Gastrocnemius medialis (tissue), 4 donors: ENCODE measurements around the gene PCID2. TPM values are rescaled to one million over a fixed set of nuclear protein-coding genes. Genes with fewer than 3 reads are reported as not detected.

Experiments
- ATAC-seq, 2 donors: fragments of 150-250 bp; one replicate each; pipeline ENCODE4 v1.9.1; 2016
- DNase-seq, 2 donors: peaks; one replicate each; pipeline ENCODE4 v3.0.0-alpha.2; 2019
- H3K27ac ChIP-seq, 4 donors: fragments of 200-600 bp; sonication (generic); 1 replicate in 1 of 4; 2 replicates in 3 of 4; pipeline ENCODE4 v1.5.1; 2016 to 2018; ENCODE audit warnings: mild to moderate bottlenecking in 2 of 4, moderate library complexity in 1 of 4
- H3K27me3 ChIP-seq, 3 donors: fragments of 200-600 bp; sonication (generic) in 2 of 3; 1 replicate in 1 of 3; 2 replicates in 2 of 3; pipeline versions ENCODE4 v1.5.1 to v1.6.0; 2016 to 2019; ENCODE audit warnings: mild to moderate bottlenecking in 1 of 3, moderate library complexity in 1 of 3
- H3K36me3 ChIP-seq, 2 donors: fragments of 200-600 bp; sonication (generic) in 1 of 2; one replicate each; pipeline ENCODE4 v1.5.1; 2017 to 2018
- H3K4me1 ChIP-seq, 2 donors: fragments of 200-600 bp; sonication (generic) in 1 of 2; one replicate each; pipeline ENCODE4 v1.5.1; 2016 to 2017; ENCODE audit warnings: mild to moderate bottlenecking in 2 of 2
- H3K4me3 ChIP-seq, 4 donors: fragments of 200-600 bp; sonication (generic) in 3 of 4; 1 replicate in 1 of 4; 2 replicates in 3 of 4; pipeline ENCODE4 v1.5.1; 2016 to 2019; ENCODE audit warnings: mild to moderate bottlenecking in 2 of 4
- H3K9me3 ChIP-seq, 3 donors: fragments of 200-600 bp; sonication (generic) in 2 of 3; 1 replicate in 1 of 3; 2 replicates in 2 of 3; pipeline ENCODE4 v1.5.1; 2016 to 2019
- CTCF ChIP-seq, 5 experiments: fragments of 450-650 bp in 3 of 5; fragments of 200-600 bp in 2 of 5; sonication (generic) in 2 of 5; IDR thresholded peaks in 4 of 5; conservative IDR thresholded peaks in 1 of 5; 1 replicate in 4 of 5; 2 replicates in 1 of 5; pipeline ENCODE4 v1.5.1; 2016 to 2019; ENCODE audit warnings: antibody characterized with exemption in 5 of 5, mild to moderate bottlenecking in 3 of 5, moderate library complexity in 3 of 5
- POLR2A ChIP-seq, 2 donors: fragments of 450-650 bp; IDR thresholded peaks; one replicate each; pipeline ENCODE4 v1.6.1; 2017; ENCODE audit warnings: antibody characterized with exemption in 2 of 2, mild to moderate bottlenecking in 2 of 2, moderate library complexity in 2 of 2
- in situ Hi-C, 4 donors: fragments of 200-750 bp; cut with MboI; loops; one replicate each; pipeline versions ENCODE4 v1.15.0 to v1.8.0; 2017; ENCODE audit warnings: low sequenced_read_pairs in 4 of 4
- intact Hi-C: fragments of 100-400 bp; cut with DNase I; formaldehyde crosslinking; loops from one replicate; pipeline ENCODE4 v1.15.1; 2023; ENCODE audit warnings: low total_unique reads
- total RNA-seq, 4 donors: library from RNA; depleted of rRNA; stranded (reverse); fragments of >200 nt; gene quantifications; one replicate each; pipeline versions ENCODE4 v1.1.0 to v1.2.3, GENCODE V29; 2016

Gene PCID2
- total RNA-seq, 4 donors from 2014 or later: 26.4 to 45.6 (median 28.0) TPM

- ATAC-seq: no peak
- no peak for TF ChIP-seq POLR2A (IDR thresholded peaks at IDR 0.05)
- H3K4me1 ChIP-seq: no peaks in the 10 kb centered on the region
- peaks cover 0 to 76% of the 10 kb centered on the region in 2 donors for H3K36me3 ChIP-seq
- H3K4me3 ChIP-seq: no peak overlapping the region
- no peak overlapping the region for H3K27ac ChIP-seq
- in situ Hi-C loops: no loop called here
- DNase-seq: no peak
- no peaks in the 10 kb centered on the region for H3K9me3 ChIP-seq
- intact Hi-C loops: loop anchor here (10.0 kb wide), 1 partner anchor 262 kb away; no protein-coding TSS in a partner anchor
- H3K27me3 ChIP-seq: no peaks in the 10 kb centered on the region
These were observed 11.3 kb downstream of the PCID2 start for GRCh38 chr13:113196970-113197737.

GRCh38 chr13:113195360-113195759, 13.1 kb downstream of the PCID2 start:
- H3K27me3 ChIP-seq: no peaks in the 10 kb centered on the region
- no peak overlapping the region for H3K27ac ChIP-seq
- no peak overlapping the region for H3K4me3 ChIP-seq
- intact Hi-C loops (loop anchor here (10.0 kb wide), 1 partner anchor 261 kb away; no protein-coding TSS in a partner anchor), in situ Hi-C loops (no loop called here)
- TF ChIP-seq POLR2A (IDR thresholded peaks at IDR 0.05) (no peak), CTCF (IDR thresholded peaks at IDR 0.05 in 4 of 5, conservative IDR thresholded peaks at IDR 0.05 in 1 of 5) (no peak)
- H3K4me1 ChIP-seq: no peaks in the 10 kb centered on the region
- H3K9me3 ChIP-seq: no peaks in the 10 kb centered on the region
- ATAC-seq (no peak), DNase-seq (no peak)
- H3K36me3 ChIP-seq: peaks cover 0 to 86% of the 10 kb centered on the region in 2 donors

- Histone ChIP-seq H3K4me1 (no peaks in the 10 kb centered on the region), H3K4me3 (no peak overlapping the region), H3K27ac (no peak overlapping the region), H3K27me3 (no peaks in the 10 kb centered on the region), H3K36me3 (peaks cover 0 to 80% of the 10 kb centered on the region in 2 donors), H3K9me3 (no peaks in the 10 kb centered on the region)
- in situ Hi-C loops (no loop called here), intact Hi-C loops (loop anchor here (10.0 kb wide), 1 partner anchor 258 kb away; no protein-coding TSS in a partner anchor)
- ATAC-seq (no peak), DNase-seq (no peak)
- TF ChIP-seq CTCF (IDR thresholded peaks at IDR 0.05 in 4 of 5, conservative IDR thresholded peaks at IDR 0.05 in 1 of 5): no peak
- TF ChIP-seq POLR2A (IDR thresholded peaks at IDR 0.05): no peak
These were observed 15.6 kb downstream of the PCID2 start for GRCh38 chr13:113192902-113193301.

GRCh38 chr13:113192279-113192678, 16.2 kb downstream of the PCID2 start:
- H3K9me3 ChIP-seq: no peaks in the 10 kb centered on the region
- no peaks in the 10 kb centered on the region for H3K27me3 ChIP-seq
- peaks cover 0 to 74% of the 10 kb centered on the region in 2 donors for H3K36me3 ChIP-seq
- intact Hi-C loops (loop anchor here (10.0 kb wide), 1 partner anchor 257 kb away; no protein-coding TSS in a partner anchor), in situ Hi-C loops (no loop called here)
- H3K4me3 ChIP-seq: no peak overlapping the region
- no peak for DNase-seq
- TF ChIP-seq POLR2A (IDR thresholded peaks at IDR 0.05): no peak
- TF ChIP-seq CTCF (IDR thresholded peaks at IDR 0.05 in 4 of 5, conservative IDR thresholded peaks at IDR 0.05 in 1 of 5): no peak
- ATAC-seq: no peak
- H3K27ac ChIP-seq: no peak overlapping the region
- H3K4me1 ChIP-seq: no peaks in the 10 kb centered on the region

GRCh38 chr13:113190181-113190580, 18.3 kb downstream of the PCID2 start:
- TF ChIP-seq POLR2A (IDR thresholded peaks at IDR 0.05): no peak
- no peak for TF ChIP-seq CTCF (IDR thresholded peaks at IDR 0.05 in 4 of 5, conservative IDR thresholded peaks at IDR 0.05 in 1 of 5)
- H3K9me3 ChIP-seq: no peaks in the 10 kb centered on the region
- H3K27ac ChIP-seq: no peak overlapping the region
- peaks cover 0 to 3% of the 10 kb centered on the region in 2 donors for H3K4me1 ChIP-seq
- ATAC-seq (no peak), DNase-seq (no peak)
- intact Hi-C loops: loop anchor here (10.0 kb wide), 1 partner anchor 255 kb away; no protein-coding TSS in a partner anchor
- in situ Hi-C loops: no loop called here
- H3K4me3 ChIP-seq: no peak overlapping the region
- no peaks in the 10 kb centered on the region for H3K27me3 ChIP-seq
- H3K36me3 ChIP-seq: peaks cover 0 to 56% of the 10 kb centered on the region in 2 donors
